K562 (cell line): Measurements from ENCODE around the gene FN1. TPM values are rescaled to one million over a fixed set of nuclear protein-coding genes. Genes with fewer than 3 reads are reported as not detected.

Experiments
- ATAC-seq: fragments of 200-7000 bp; cut with Tn5 transposase; 3 replicates; pipeline ENCODE4 v1.9.1; 2020; ENCODE audit warnings: moderate library complexity
- BruUV-seq: library from RNA; stranded (reverse); fragments of 400-500 nt; replicated peaks from 2 replicates; lab custom pipeline; 2021; lab: Mats Ljungman, UMichigan
- CTCF ChIA-PET: fragments of 300-600 bp; formaldehyde crosslinking; extraction: SDS; loops from one replicate; lab custom pipeline; 2021; ENCODE audit warnings: low intra/inter-chr PET ratio; lab: Yijun Ruan, JAX
- POLR2A ChIA-PET: fragments of 300-600, 350-650 bp; sonication (Branson Sonifier 250); formaldehyde crosslinking; extraction: SDS; loops from one replicate; lab custom pipeline; 2021; ENCODE audit warnings: antibody characterized with exemption, inconsistent platforms; lab: Yijun Ruan, JAX
- DNase-seq, 4 experiments: peaks; one replicate each; pipeline versions ENCODE4 v3.0.0 to v3.0.0-alpha.2; 2011 to 2018; ENCODE audit warnings: low spot score in 3 of 4, mixed read lengths in 3 of 4; ENCODE audit errors: extremely low read depth in 1 of 4
- FAIRE-seq: peaks from 2 replicates; lab custom pipeline; 2011; peaks lifted over from hg19 to GRCh38; lab: Jason Lieb, UNC
- H2AFZ ChIP-seq: 2 replicates; pipeline ENCODE4 v1.6.0; 2011; ENCODE audit warnings: low read depth, low read length, control low read depth, inconsistent platforms
- H3K27ac ChIP-seq: fragments of 200-600 bp; 3 replicates; pipeline ENCODE4 v1.8.0; 2011; ENCODE audit warnings: low read depth, mild to moderate bottlenecking, control low read depth, inconsistent platforms, low read length, moderate library complexity, mixed read lengths; ENCODE audit errors: extremely low read depth
- H3K27me3 ChIP-seq, 2 experiments: fragments of 300-600 bp in 1 of 2; 2 replicates in 1 of 2; 3 replicates in 1 of 2; pipeline versions ENCODE4 v1.6.0 to v1.8.0; 2011; ENCODE audit warnings: inconsistent platforms in 2 of 2, low read length in 2 of 2, mild to moderate bottlenecking in 1 of 2, mixed read lengths in 1 of 2, moderate library complexity in 1 of 2; ENCODE audit not compliant: control insufficient read depth in 2 of 2, insufficient read depth in 2 of 2
- H3K36me3 ChIP-seq: fragments of 300-600 bp; 3 replicates; pipeline ENCODE4 v1.8.0; 2011; ENCODE audit warnings: mild to moderate bottlenecking, low read length, inconsistent platforms; ENCODE audit not compliant: control insufficient read depth, insufficient read depth
- H3K4me1 ChIP-seq, 2 experiments: fragments of 200-600 bp in 1 of 2; replicated peaks in 1 of 2; 2 replicates in 1 of 2; 3 replicates in 1 of 2; pipeline versions ENCODE4 v1.5.1 to v1.8.0; 2011; ENCODE audit warnings: inconsistent platforms in 2 of 2, low read length in 2 of 2, mild to moderate bottlenecking in 1 of 2, mixed read lengths in 1 of 2, moderate library complexity in 1 of 2; ENCODE audit not compliant: control insufficient read depth in 2 of 2, insufficient read depth in 2 of 2
- H3K4me2 ChIP-seq: 2 replicates; pipeline ENCODE4 v1.6.1; 2011; ENCODE audit warnings: low read length, control low read depth, inconsistent platforms, mixed read lengths; ENCODE audit not compliant: insufficient read depth
- H3K4me3 ChIP-seq: fragments of 200-600 bp; sonication (generic), shearing (Covaris generic); 2 replicates; pipeline ENCODE4 v1.5.1; 2016; ENCODE audit warnings: control low read depth, inconsistent platforms
- H3K79me2 ChIP-seq: fragments of 200-600 bp; 3 replicates; pipeline ENCODE4 v1.8.0; 2011; ENCODE audit warnings: low read length, inconsistent platforms; ENCODE audit not compliant: control insufficient read depth, insufficient read depth
- H3K9ac ChIP-seq, 2 experiments: 2 replicates each; pipeline versions ENCODE4 v1.6.0 to v1.6.1; 2011; ENCODE audit warnings: low read depth in 2 of 2, low read length in 2 of 2, control low read depth in 1 of 2, inconsistent platforms in 1 of 2, mild to moderate bottlenecking in 1 of 2, mixed read lengths in 1 of 2; ENCODE audit not compliant: insufficient read depth in 1 of 2
- H3K9me1 ChIP-seq: one replicate; pipeline ENCODE4 v1.6.0; 2011; ENCODE audit warnings: inconsistent platforms, mild to moderate bottlenecking, low read length, moderate library complexity; ENCODE audit not compliant: control insufficient read depth, insufficient read depth
- H3K9me3 ChIP-seq: replicated peaks from 2 replicates; pipeline ENCODE4 v1.5.1; 2011; ENCODE audit warnings: low read depth, low read length, inconsistent platforms; ENCODE audit not compliant: control insufficient read depth, insufficient read depth
- H4K20me1 ChIP-seq: replicated peaks from 2 replicates; pipeline ENCODE4 v1.6.1; 2011; ENCODE audit warnings: low read length, inconsistent platforms, mixed read lengths; ENCODE audit not compliant: control insufficient read depth, insufficient read depth
- BRF1 ChIP-seq: IDR thresholded peaks from 3 replicates; pipeline ENCODE4 v1.6.1; 2011; ENCODE audit warnings: borderline replicate concordance, mild to moderate bottlenecking; ENCODE audit not compliant: insufficient read length; ENCODE audit errors: extremely low read depth
- HLTF ChIP-seq: fragments of 450-650 bp; IDR thresholded peaks from 2 replicates; pipeline ENCODE4 v1.6.1; 2016
- NCOA6 ChIP-seq: fragments of 450-650 bp; IDR thresholded peaks from 2 replicates; pipeline ENCODE4 v1.6.1; 2017; ENCODE audit warnings: mild to moderate bottlenecking
- PHB ChIP-seq: fragments of 250-450 bp; sonication (Bioruptor Pico); IDR thresholded peaks from 2 replicates; pipeline ENCODE4 v1.5.0; 2021
- RCOR1 ChIP-seq, 2 experiments: IDR thresholded peaks; 2 replicates each; pipeline ENCODE4 v1.6.1; 2012; ENCODE audit warnings: low read depth in 2 of 2, low read length in 2 of 2, borderline replicate concordance in 1 of 2, improper control_type of control experiment in 1 of 2
- RFX7 ChIP-seq: fragments of 250-450 bp; sonication (Bioruptor Pico); IDR thresholded peaks from 2 replicates; pipeline ENCODE4 v1.5.1; 2021; ENCODE audit warnings: mild to moderate bottlenecking
- STAG1 ChIP-seq: sonication (generic); formaldehyde crosslinking; IDR thresholded peaks from 2 replicates; pipeline ENCODE4 v1.5.0; 2020; ENCODE audit warnings: missing genetic modification reagents, borderline replicate concordance
- TEAD1 ChIP-seq, 2 experiments: fragments of 450-650 bp in 1 of 2; sonication (generic) in 1 of 2; formaldehyde crosslinking; IDR thresholded peaks; 2 replicates each; pipeline versions ENCODE4 v1.4.0 to v1.8.0; 2020 to 2022; ENCODE audit warnings: mild to moderate bottlenecking in 2 of 2, missing genetic modification reagents in 1 of 2
- ZBTB40 ChIP-seq, 2 experiments: fragments of 450-650 bp in 1 of 2; sonication (generic) in 1 of 2; formaldehyde crosslinking in 1 of 2; IDR thresholded peaks; 2 replicates each; pipeline versions ENCODE4 v1.7.1 to v1.9.0; 2016 to 2022; ENCODE audit warnings: inconsistent platforms in 1 of 2, mild to moderate bottlenecking in 1 of 2, missing genetic modification reagents in 1 of 2
- ZC3H4 ChIP-seq: sonication (generic); formaldehyde crosslinking; IDR thresholded peaks from 2 replicates; pipeline ENCODE4 v1.9.0; 2021; ENCODE audit warnings: missing genetic modification reagents, borderline replicate concordance
- WGBS: fragments of 100-300 bp; shearing (Covaris generic); methylation state at CpG from one replicate; pipeline ENCODE4 v1.1.6; 2016; ENCODE audit warnings: low coverage, mixed read lengths; ENCODE audit not compliant: insufficient coverage; ENCODE audit errors: missing lambda C conversion rate; 5-methylcytosine and 5-hydroxymethylcytosine counted together
- in situ Hi-C: fragments of 300-500 bp; cut with MboI; formaldehyde crosslinking; loops from 4 replicates; pipeline ENCODE4 v1.15.0; 2018; ENCODE audit warnings: inconsistent platforms, mixed read lengths
- intact Hi-C: fragments of 100-400 bp; cut with micrococcal nuclease; formaldehyde crosslinking; loops from 2 replicates; pipeline ENCODE4 v1.14.2; 2022
- polyA plus RNA-seq, 8 experiments: library from polyadenylated mRNA; depleted of rRNA in 4 of 8; stranded (reverse) in 5 of 8; unstranded in 3 of 8; fragments of >200 nt; fragmentation: Nextera tagmentation in 2 of 8; fragmentation: Illumina TruSeq in 1 of 8; extraction: Ambion mirVana in 2 of 8; extraction: Trizol in 1 of 8; gene quantifications; 2 replicates each; pipeline versions ENCODE4 v1.2.1 to v1.2.3, GENCODE V29; 2011 to 2014; ENCODE audit warnings: inconsistent platforms in 1 of 8, missing spikeins in 1 of 8
- total RNA-seq, 7 experiments: library from RNA; depleted of rRNA in 6 of 7; stranded (reverse); fragments of >200 nt in 6 of 7; fragmentation: Illumina TruSeq in 2 of 7; extraction: Trizol in 2 of 7; gene quantifications; 2 replicates each; pipeline versions ENCODE4 v1.2.1 to v1.2.3, GENCODE V29; 2011 to 2021; ENCODE audit warnings: low replicate concordance in 1 of 7

FN1 gene
- total and polyA plus RNA-seq, 9 of the 15 experiments (the other 6 are each of a cell fraction or from before 2014, with no cell fraction given): 7.4 to 19.1 (median 11.2) TPM

- Histone ChIP-seq H3K27ac (no peak overlapping the region), H3K4me1 (peaks cover 0 to 6% of the 10 kb centered on the region in 2 experiments; a peak in 2 of 5 replicates), H3K4me3 (no peak overlapping the region), H3K79me2 (no peaks in the 10 kb centered on the region), H3K36me3 (no peaks in the 10 kb centered on the region), H3K4me2 (no peak overlapping the region), H3K9me3 (no peaks in the 10 kb centered on the region; the same call in 1 of the 2 replicates), H4K20me1 (no peaks in the 10 kb centered on the region), H3K9me1 (no peaks in the 10 kb centered on the region), H3K9ac (no peak overlapping the region), H3K27me3 (no peaks in the 10 kb centered on the region), H2AFZ (no peak overlapping the region)
- no peak for FAIRE-seq
- no TSS peak for BruUV-seq
- in situ Hi-C loops (no loop called here), intact Hi-C loops (no loop called here)
- DNase-seq: no peak
- ChIA-PET CTCF (no interaction called here), POLR2A (no interaction called here)
- WGBS: 92% methylated on average over 1 of the region's 2 CpGs
- no peak for TF ChIP-seq STAG1 (CRISPR knock-in tag)
- TF ChIP-seq NCOA6: no peak
- TF ChIP-seq PHB (CRISPR knock-in tag): no peak
- TF ChIP-seq BRF1: no peak
- TF ChIP-seq HLTF: no peak
- no peak for TF ChIP-seq RFX7 (CRISPR knock-in tag)
- TF ChIP-seq RCOR1 (IDR thresholded peaks at IDR 0.05; ENCODE audit: borderline replicate concordance in 1 of 2, low read depth in 2 of 2, low read length in 2 of 2): no peak
- no peak for TF ChIP-seq ZC3H4
- TF ChIP-seq ZBTB40 (IDR thresholded peaks at IDR 0.05): no peak
- TF ChIP-seq ZBTB40 (CRISPR knock-in tag; IDR thresholded peaks at IDR 0.05): no peak
- no peak for TF ChIP-seq TEAD1 (CRISPR knock-in tag; IDR thresholded peaks at IDR 0.05)
- ATAC-seq: no peak
Measured at GRCh38 chr2:215431290-215431689, 4.6 kb downstream of the FN1 start.
